Activated gamma-delta T cell (primary cell): Measurements from ENCODE around the gene FEZF2.

ENCODE experiments used
- DNase-seq: peaks from one replicate; lab custom pipeline; 2025; lab: John Stamatoyannopoulos, UW

Gene FEZF2

GRCh38 chr3:62329971-62330370 lies 43.4 kb downstream of the FEZF2 start:
- DNase-seq, result no peak

- no peak for DNase-seq
Measured at GRCh38 chr3:62325896-62326295, 47.5 kb downstream of the FEZF2 start.

- no peak for DNase-seq
Measured at GRCh38 chr3:62323241-62323640, 50.1 kb downstream of the FEZF2 start.
